DLD1 (cell line): ENCODE measurements around the gene GOLIM4.
"Not testable (repeated sequence)": the region's sequence is repeated elsewhere in the genome, so short reads cannot be mapped to it uniquely, and the experiment has no call there.

Experiments used
- in situ Hi-C: cut with HindIII; loops from 2 replicates; pipeline ENCODE4 v1.10.0; 2017; ENCODE audit warnings: low sequenced_read_pairs

Gene GOLIM4

DNA sequence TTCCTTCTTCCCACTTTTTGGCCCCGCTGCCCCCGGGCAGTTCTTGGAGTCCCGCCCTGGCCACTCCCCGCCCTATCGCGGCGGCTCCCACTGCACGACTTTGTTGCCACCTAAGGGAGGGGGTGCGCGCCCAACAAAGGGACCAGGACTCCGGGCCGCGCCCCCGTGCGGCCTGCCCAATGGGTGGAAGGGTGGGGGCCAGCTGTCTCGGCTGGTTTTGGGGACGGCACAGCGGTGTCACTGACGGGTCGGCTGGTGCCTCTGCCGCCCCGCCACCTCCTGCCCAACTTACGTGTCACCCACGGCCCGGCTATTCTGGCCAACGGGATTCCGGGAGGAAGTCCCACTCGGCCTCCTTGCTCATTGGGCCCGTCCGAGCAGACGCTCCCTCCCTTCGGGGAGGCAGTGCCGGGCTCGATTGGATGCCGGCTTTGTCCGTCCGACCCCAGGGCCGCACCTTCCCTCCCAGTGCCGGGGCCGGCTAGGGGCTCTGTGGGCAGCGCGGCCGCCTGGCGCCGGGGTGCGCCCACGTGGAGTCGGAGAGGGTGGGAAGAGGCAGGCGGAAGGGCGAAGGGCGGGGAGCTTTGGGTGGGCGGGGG lies at the start of gene GOLIM4:
GOLIM4 (minus strand) TSS at position 314 of the 599 bp plus-strand sequence. CDS start 639 bp downstream, outside the sequence.
- in situ Hi-C loops, result no loop called here

DNA sequence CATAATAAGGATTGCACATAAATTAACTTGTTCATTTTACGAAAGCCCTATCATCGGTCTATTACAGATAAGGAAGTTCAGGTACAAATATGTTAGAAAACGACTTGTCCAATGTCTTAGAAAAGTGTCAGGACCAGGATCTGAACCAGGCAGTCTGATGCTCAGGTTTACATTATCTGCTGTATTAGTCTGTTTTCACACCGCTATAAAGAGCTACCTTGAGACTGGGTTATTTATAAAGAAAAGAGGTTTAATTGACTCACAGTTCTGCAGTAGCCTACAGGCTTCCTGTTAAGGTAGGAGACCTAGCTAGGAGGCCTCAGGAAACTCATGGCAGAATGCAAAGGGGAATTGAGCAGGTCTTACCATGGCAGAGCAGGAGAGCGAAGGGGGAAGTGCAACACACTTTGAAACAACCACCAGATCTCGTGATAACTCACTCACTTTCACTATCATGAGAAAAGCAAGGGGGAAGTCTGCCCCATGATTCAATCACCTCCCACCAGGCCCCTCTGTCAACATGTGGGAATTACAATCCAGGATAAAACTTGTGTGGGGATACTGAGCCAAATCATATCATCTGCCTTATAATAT lies 45.8 kb upstream of the GOLIM4 start:
- in situ Hi-C loops, result no loop called here

- in situ Hi-C loops, result no loop called here
Measured at GRCh38 chr3:168139947-168140346, 44.2 kb upstream of the GOLIM4 start.

DNA sequence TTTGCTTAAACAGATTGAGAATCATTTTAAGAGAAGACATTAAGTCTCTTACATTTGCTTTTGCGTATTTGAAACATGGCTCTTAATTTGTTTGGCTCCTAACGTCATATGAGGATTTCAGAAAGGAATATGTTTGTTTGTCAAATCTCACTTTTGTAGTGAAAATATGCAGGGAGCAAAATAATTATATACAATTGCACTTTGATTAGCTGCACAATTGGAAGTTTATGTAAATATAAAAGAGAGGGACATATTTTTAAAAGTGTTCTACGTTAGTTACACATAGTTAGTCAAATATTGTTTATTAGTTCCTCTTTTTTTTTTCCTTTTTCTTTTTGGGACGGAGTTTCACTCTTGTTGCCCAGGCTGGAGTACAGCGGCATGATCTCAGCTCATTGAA lies 42.7 kb upstream of the GOLIM4 start:
- in situ Hi-C loops, result no loop called here

- in situ Hi-C loops, result no loop called here
Measured at GRCh38 chr3:168134931-168135330, 39.2 kb upstream of the GOLIM4 start.

DNA sequence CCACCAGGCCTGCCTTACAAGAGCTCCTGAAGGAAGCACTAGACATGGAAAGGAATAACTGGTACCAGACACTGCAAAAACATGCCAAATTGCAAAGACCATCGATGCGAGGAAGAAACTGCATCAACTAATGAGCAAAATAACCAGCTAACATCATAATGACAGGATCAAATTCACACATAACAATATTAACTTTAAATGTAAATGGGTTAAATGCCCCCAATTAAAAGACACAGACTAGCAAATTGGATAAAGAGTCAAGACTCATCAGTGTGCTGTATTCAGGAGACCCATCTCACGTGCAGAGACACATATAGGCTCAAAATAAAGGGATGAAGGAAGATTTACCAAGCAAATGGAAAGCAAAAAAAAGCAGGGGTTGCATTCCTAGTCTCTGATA lies 34.5 kb upstream of the GOLIM4 start:
- in situ Hi-C loops, result not testable (repeated sequence)

DNA sequence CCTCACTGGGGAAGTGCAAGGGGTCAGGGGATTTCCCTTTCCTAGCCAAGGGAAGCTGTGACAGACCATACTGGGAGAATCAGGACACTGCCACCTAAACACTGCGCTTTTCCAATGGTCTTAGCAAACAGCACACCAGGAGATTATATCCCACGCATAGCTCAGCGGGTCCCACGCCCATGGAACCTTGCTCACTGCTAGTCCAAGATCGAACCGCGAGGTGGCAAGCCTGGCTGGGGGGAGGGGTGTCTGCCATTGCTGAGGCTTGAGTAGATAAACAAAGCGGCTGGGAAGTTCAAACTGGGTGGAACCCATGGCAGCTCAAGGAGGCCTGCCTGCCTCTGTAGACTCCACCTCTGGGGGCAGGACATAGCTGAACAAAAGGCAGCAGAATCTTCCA lies 32.7 kb upstream of the GOLIM4 start:
- in situ Hi-C loops, result not testable (repeated sequence)

DNA sequence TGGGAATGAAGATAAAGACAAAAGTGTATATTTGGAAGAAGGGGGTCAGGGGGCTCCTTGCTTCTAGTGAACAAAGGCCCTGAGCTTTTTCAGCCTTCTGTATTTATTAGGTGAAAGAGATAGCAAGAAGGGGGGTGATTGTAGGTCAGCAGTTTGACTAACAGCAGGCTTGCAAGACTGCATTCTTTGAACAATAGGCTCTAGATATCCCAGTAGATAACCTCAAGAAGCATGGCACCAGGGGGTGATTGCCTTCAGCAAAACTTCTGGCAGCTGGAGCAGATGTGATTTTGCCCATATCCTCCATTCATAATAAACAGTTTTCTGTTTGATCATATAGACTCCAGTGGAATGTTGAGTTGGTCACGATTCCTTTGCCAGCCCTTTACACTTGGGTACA lies 31.7 kb upstream of the GOLIM4 start:
- in situ Hi-C loops, result no loop called here

DNA sequence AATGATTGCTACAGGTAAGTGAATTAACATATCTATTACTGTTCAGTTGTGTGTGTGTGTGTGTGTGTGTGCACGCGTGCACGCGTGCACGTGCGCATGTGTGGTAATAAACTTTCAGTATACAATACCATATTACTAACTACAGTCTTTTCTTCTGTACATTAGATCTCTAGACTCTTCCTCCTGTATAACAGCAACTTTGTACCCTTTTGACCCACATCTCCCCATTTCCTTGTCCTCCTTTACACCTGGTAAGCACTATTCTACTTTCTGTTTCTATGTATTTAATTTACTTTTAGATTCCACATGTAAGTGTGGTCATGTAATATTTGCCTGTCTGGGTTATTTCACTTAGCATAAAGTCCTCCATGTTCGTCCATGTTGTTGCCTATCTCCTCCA lies 29.1 kb upstream of the GOLIM4 start:
- in situ Hi-C loops, result no loop called here

GRCh38 chr3:168124291-168124690 lies 28.6 kb upstream of the GOLIM4 start:
- in situ Hi-C loops, result no loop called here

GRCh38 chr3:168123201-168124176 lies 27.8 kb upstream of the GOLIM4 start:
- in situ Hi-C loops, result no loop called here

GRCh38 chr3:168121184-168122017 lies 25.7 kb upstream of the GOLIM4 start:
- in situ Hi-C loops, result no loop called here

DNA sequence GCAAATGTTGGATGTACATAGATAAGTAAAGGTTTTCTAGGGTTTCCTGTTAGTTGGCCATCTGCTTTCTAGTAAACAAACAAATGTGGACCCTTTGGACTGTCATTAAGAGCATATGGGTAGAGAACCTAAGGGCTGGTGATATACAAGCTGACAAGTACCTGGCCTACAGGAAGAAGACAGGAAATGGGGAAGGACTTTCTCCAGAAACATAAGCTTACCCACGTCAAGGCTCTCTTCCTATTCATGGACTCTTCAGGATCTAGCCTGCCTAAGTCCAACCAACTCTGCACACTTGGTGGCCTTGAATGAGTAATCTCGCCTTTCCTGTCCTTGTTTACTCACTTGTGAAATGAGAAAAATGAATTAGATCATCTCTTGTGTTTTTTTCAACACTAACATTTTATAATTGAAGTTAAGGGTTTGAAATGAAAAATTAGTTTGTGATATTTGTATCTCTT lies 22.2 kb upstream of the GOLIM4 start:
- in situ Hi-C loops, result no loop called here

DNA sequence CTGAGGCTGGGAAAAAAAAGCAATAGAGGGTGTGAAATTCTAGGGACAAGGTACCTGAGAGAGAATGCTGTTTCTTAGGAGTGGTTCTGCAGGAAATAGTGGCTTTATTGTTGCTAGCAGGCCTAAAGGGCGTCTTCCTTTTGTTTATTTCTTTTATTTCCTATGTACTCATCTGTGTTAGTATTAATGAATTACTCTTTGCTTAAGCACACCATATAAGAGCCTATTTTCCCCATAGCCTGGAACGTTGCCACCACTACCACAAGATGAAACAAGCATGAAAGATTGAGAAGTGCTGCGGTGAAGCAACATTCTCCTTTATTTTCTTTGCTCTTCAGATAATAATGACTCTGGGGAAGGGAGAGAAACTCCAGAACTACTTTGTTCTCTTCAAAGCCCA lies 21.3 kb upstream of the GOLIM4 start:
- in situ Hi-C loops, result no loop called here

GRCh38 chr3:168116279-168116678 lies 20.6 kb upstream of the GOLIM4 start:
- in situ Hi-C loops, result no loop called here

DNA sequence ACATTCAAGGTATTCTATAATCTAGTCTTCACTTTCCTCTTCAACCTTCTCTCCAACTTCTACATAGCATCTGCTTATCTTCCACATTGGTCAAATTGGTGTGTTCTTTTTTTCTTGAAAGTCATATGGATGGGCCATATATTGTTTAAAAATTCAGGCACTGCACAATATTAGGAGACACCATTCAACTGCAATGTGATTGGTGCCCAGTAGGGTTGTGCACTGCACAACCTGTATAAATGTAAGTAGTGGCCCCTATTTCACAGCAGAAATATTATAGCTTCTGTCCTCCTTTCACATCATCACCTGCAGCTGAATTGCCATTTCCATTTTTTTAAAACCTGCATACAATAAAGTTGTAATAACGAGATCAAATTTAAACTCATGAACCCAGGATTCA lies 18.1 kb upstream of the GOLIM4 start:
- in situ Hi-C loops, result no loop called here

DNA sequence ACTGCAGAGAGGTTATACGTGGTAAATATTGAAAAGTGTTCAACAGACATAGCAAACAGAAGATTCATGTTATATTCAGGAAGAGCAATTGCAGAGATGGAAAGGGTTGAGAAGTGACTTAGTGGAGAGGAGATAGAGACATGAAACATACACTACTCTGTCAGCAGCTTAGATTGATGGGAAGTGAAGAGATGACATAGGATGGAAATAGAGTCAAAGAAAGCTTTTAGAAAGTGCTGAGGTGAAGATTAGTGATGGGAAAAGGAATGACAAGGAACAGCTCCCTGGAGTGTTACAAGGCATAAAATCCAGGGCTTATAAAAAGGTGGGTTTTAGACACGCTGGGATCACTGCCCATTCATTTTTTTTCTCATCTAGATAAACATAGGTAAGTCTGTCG lies 17.2 kb upstream of the GOLIM4 start:
- in situ Hi-C loops, result no loop called here

- in situ Hi-C loops, result no loop called here
Measured at GRCh38 chr3:168104361-168104760, 8.6 kb upstream of the GOLIM4 start.

GRCh38 chr3:168102735-168103410 lies 7.1 kb upstream of the GOLIM4 start:
- in situ Hi-C loops, result no loop called here

DNA sequence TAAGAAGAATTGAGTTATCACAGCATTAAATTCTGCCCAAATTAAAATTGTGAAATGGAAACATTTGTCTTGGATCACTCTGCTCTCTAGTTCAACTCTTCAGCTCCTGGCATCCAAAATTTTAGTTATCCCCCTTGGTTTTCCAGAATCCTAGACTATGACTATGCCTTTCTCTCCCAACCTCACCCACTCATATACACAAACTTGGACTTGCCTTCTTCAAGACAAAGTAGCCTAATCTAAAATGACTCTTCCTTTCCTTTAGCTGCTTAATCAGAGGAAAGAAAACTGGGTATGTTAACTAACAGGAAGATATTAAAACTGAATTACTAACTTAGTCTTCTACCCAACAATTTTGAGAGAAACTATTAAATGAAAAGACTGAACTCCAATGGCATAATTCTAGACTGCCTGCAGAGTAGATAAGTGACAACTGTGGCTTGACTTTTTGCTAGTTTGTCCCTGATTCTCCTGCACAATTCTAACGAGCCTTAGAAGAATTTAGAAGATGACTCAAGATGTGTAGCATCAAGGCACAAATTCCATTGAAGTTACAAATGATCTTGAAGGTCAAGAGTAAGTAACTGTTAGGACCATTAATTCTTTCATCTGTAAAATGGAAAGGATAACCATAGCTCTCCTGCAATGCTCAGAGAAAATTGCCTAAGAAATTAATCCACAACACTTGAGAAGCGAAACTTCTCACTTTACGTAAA lies 5.2 kb upstream of the GOLIM4 start:
- in situ Hi-C loops, result no loop called here
